ENCODE data around the gene TPPP2. TPM values are rescaled to one million over a fixed set of nuclear protein-coding genes. Genes with fewer than 3 reads are reported as not detected.

The TPPP2 gene
- total and polyA plus RNA-seq, 4 donors = 1.5 to 5.9 (median 1.6) TPM

- TF ChIP-seq CTCF (IDR thresholded peaks at IDR 0.05; ENCODE audit: low read depth, low read length, missing input control) = no peak
- TF ChIP-seq HNF4G (IDR thresholded peaks at IDR 0.05) = peak; percentile 18
- TF ChIP-seq HNF4A (conservative IDR thresholded peaks at IDR 0.05) = peak; percentile 72 to 77
- peak; percentile 43 to 77 for TF ChIP-seq RAD21 (IDR thresholded peaks at IDR 0.05)
These were observed 8.7 kb downstream of the TPPP2 start (continued) for GRCh38 chr14:21038441-21039422.

GRCh38 chr14:21039585-21040369 lies 9.8 kb downstream of the TPPP2 start:
- Histone ChIP-seq H3K36me3 (ENCODE audit: control insufficient read depth in 4 of 4, insufficient read depth in 3 of 4, low read depth in 1 of 4, low read length in 3 of 4) (no peaks in the 10 kb centered on the region), H3K4me3 (ENCODE audit: low read depth in 1 of 3, low read length in 3 of 3) (no peak overlapping the region), H3K9ac (ENCODE audit: low read depth in 1 of 2, low read length in 2 of 2) (peak overlapping the region in 1 of 2 donors; percentile 51), H3K4me1 (ENCODE audit: control insufficient read depth in 4 of 4, insufficient read depth in 4 of 4, low read length in 3 of 4) (peaks cover 15 to 67% (median 51%) of the 10 kb centered on the region in 4 donors), H3K27ac (ENCODE audit: low read depth in 1 of 2, low read length in 2 of 2) (peak overlapping the region; percentile 59 to 68), H3K9me3 (ENCODE audit: control insufficient read depth in 4 of 4, low read length in 3 of 4) (no peaks in the 10 kb centered on the region), H3K27me3 (ENCODE audit: control insufficient read depth in 4 of 4, insufficient read depth in 4 of 4, low read length in 3 of 4) (no peaks in the 10 kb centered on the region)
- TF ChIP-seq FOXA1 (IDR thresholded peaks at IDR 0.05) (no peak), TAF1 (conservative IDR thresholded peaks at IDR 0.05) (no peak), ATF3 (IDR thresholded peaks at IDR 0.05) (no peak), FOXA2 (IDR thresholded peaks at IDR 0.05) (no peak), HNF4G (IDR thresholded peaks at IDR 0.05) (no peak), MAX (IDR thresholded peaks at IDR 0.05) (no peak), CTCF (IDR thresholded peaks at IDR 0.05; ENCODE audit: low read depth, low read length, missing input control) (peak; percentile 73), RAD21 (IDR thresholded peaks at IDR 0.05) (peak; percentile 92 to 95), REST (IDR thresholded peaks at IDR 0.05) (peak; percentile 13), SP1 (IDR thresholded peaks at IDR 0.05) (no peak), RXRA (IDR thresholded peaks at IDR 0.05) (peak in 1 of 2 donors; percentile 48), ZBTB33 (IDR thresholded peaks at IDR 0.05) (no peak), HNF4A (conservative IDR thresholded peaks at IDR 0.05) (peak in 1 of 2 donors; percentile 21), EGR1 (IDR thresholded peaks at IDR 0.05; ENCODE audit: low read depth in 2 of 2) (no peak), JUND (IDR thresholded peaks at IDR 0.05) (no peak), NR2F2 (IDR thresholded peaks at IDR 0.05) (no peak), YY1 (IDR thresholded peaks at IDR 0.05) (no peak)
- WGBS = 25% methylated on average over 8 of the region's 8 CpGs
- no peak for DNase-seq (ENCODE audit: low spot score)

Measured in liver (tissue), 9 donors.